H1 (cell line): ENCODE measurements around the gene ATAD3A. TPM values are rescaled to one million over a fixed set of nuclear protein-coding genes. Genes with fewer than 3 reads are reported as not detected.

ENCODE experiments used
- ATF2 ChIP-seq: IDR thresholded peaks from 2 replicates; pipeline ENCODE4 v1.6.1; 2012; ENCODE audit warnings: low read length, inconsistent platforms
- CEBPB ChIP-seq: IDR thresholded peaks from 2 replicates; pipeline ENCODE4 v1.6.1; 2012; ENCODE audit warnings: low read depth, low read length
- EGR1 ChIP-seq: IDR thresholded peaks from 2 replicates; pipeline ENCODE4 v1.6.1; 2011; ENCODE audit warnings: low read depth, low read length, borderline replicate concordance
- EZH2 ChIP-seq: fragments of 200-600 bp; sonication (generic); IDR thresholded peaks from 2 replicates; pipeline ENCODE4 v1.7.1; 2012; ENCODE audit warnings: low read depth, mild to moderate bottlenecking, moderate library complexity, low read length, inconsistent platforms; ENCODE audit not compliant: severe bottlenecking
- FOSL1 ChIP-seq: IDR thresholded peaks from 2 replicates; pipeline ENCODE4 v1.6.1; 2011; ENCODE audit warnings: mild to moderate bottlenecking, low read depth, low read length, moderate library complexity; ENCODE audit not compliant: insufficient read depth
- HDAC2 ChIP-seq, 2 experiments: fragments of 300-600 bp in 1 of 2; sonication (generic) in 1 of 2; IDR thresholded peaks; 2 replicates each; pipeline ENCODE4 v1.6.1; 2011 to 2012; ENCODE audit warnings: low read depth in 2 of 2, low read length in 2 of 2, mild to moderate bottlenecking in 2 of 2, moderate library complexity in 2 of 2, borderline replicate concordance in 1 of 2, inconsistent platforms in 1 of 2
- POLR2AphosphoS5 ChIP-seq: IDR thresholded peaks from 2 replicates; pipeline ENCODE4 v1.6.1; 2011; ENCODE audit warnings: low read depth, low read length
- POU5F1 ChIP-seq: IDR thresholded peaks from 2 replicates; pipeline ENCODE4 v1.6.1; 2011; ENCODE audit warnings: low read depth, mild to moderate bottlenecking, low read length, moderate library complexity
- RBBP5 ChIP-seq: IDR thresholded peaks from 2 replicates; pipeline ENCODE4 v1.7.1; 2012; ENCODE audit warnings: low read depth, mild to moderate bottlenecking, inconsistent platforms, low read length, moderate library complexity, borderline replicate concordance
- RFX5 ChIP-seq: IDR thresholded peaks from 2 replicates; pipeline ENCODE4 v1.6.1; 2011; ENCODE audit warnings: low read depth, low read length, improper control_type of control experiment, borderline replicate concordance
- SAP30 ChIP-seq: fragments of 300-600 bp; sonication (generic); IDR thresholded peaks from 2 replicates; pipeline ENCODE4 v1.7.1; 2012; ENCODE audit warnings: low read length, moderate library complexity, mild to moderate bottlenecking, inconsistent platforms; ENCODE audit not compliant: insufficient read depth, insufficient replicate concordance
- SIX5 ChIP-seq: IDR thresholded peaks from 2 replicates; pipeline ENCODE4 v1.6.1; 2011; ENCODE audit warnings: mild to moderate bottlenecking, low read depth, low read length
- SP2 ChIP-seq: IDR thresholded peaks from 2 replicates; pipeline ENCODE4 v1.6.1; 2012; ENCODE audit warnings: mild to moderate bottlenecking, low read length, inconsistent platforms
- SRF ChIP-seq: IDR thresholded peaks from 2 replicates; pipeline ENCODE4 v1.6.1; 2011; ENCODE audit warnings: mild to moderate bottlenecking, low read depth, low read length, moderate library complexity
- SUZ12 ChIP-seq: fragments of 200-600 bp; sonication (generic); IDR thresholded peaks from 2 replicates; pipeline ENCODE4 v1.6.1; 2012; ENCODE audit warnings: mild to moderate bottlenecking, inconsistent platforms, low read length, moderate library complexity, mixed read lengths
- TAF7 ChIP-seq: optimal IDR thresholded peaks from 2 replicates; pipeline ENCODE3; 2011; ENCODE audit warnings: low read depth, mild to moderate bottlenecking, inconsistent platforms, low read length, moderate library complexity, borderline replicate concordance
- TBP ChIP-seq: IDR thresholded peaks from 2 replicates; pipeline ENCODE4 v1.6.1; 2011; ENCODE audit warnings: low read depth, low read length, improper control_type of control experiment
- polyA plus RNA-seq, 7 experiments: library from polyadenylated mRNA; depleted of rRNA in 3 of 7; stranded (reverse) in 5 of 7; unstranded in 2 of 7; fragments of >200 nt in 5 of 7; fragments of 200-250 nt in 2 of 7; gene quantifications; 1 replicate in 5 of 7; 2 replicates in 1 of 7; 4 replicates in 1 of 7; pipeline versions ENCODE4 v1.2.1 to v1.2.3, GENCODE V29; 2011 to 2013; ENCODE audit warnings: missing spikeins in 2 of 7, mixed read lengths in 2 of 7
- total RNA-seq: library from RNA; stranded (reverse); fragmentation: NEBNext Ultra II Directional; extraction: Animal tissue kit (Norgen Biotek cat#: 25700); gene quantifications from 2 replicates; pipeline ENCODE4 v1.2.1, GENCODE V29; 2021
- TF ChIP-seq, protein P1 (sequence below): IDR thresholded peaks from 2 replicates; pipeline ENCODE4 v1.6.1; 2011; ENCODE audit warnings: low read length, improper control_type of control experiment
- TF ChIP-seq, protein P2 (sequence below): IDR thresholded peaks from 2 replicates; pipeline ENCODE4 v1.6.1; 2011; ENCODE audit warnings: low read depth, mild to moderate bottlenecking, low read length; ENCODE audit not compliant: insufficient read depth

ATAD3A gene
- total and polyA plus RNA-seq, 2 of the 8 experiments (the other 6 are each of a cell fraction or from before 2014, with no cell fraction given) = 28.3 to 64.7 TPM

DNA sequence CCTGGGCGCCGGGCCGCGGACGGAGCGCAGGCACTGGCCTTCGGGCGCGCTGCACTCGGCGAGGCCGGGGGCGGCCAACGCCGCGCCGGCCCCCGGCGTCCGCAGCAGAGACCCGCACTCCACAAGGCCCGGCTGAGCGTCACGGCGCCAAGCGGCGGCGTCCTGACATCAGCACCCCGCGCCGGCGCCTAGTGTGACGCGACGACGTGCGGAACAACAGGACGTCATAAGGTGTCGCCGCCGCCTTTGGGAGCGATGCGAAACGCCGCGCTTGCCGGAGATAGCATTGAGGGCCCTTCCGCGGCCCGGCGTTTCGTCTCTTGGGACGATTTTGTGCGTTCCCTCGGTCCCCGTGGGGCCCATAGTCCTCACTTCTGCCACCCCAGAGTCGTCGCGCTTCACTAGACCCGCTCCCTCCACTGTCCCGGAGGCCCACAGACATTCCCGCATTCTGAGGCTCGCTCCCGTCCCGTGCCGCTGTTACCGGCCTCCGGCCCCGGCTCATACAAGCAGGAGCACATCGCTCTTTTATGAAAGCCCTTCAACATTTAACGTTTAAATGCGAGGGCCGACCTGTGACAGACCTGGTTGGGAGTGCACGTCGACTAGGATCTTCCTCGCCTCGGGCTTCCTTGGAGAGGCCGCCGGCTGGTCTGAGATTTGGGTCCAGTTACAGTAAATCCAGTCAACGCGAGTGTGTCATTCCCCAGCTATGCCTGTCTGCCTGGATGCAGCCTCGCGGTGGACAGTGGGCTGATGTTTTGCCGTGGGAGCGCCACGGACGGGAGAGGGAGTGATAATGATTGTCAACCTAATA is 63.0 kb downstream of the ATAD3A start, which contains the start of gene SSU72 (continued):
- TF ChIP-seq TBP = peak; percentile 94
- no peak for TF ChIP-seq FOSL1
- TF ChIP-seq RBBP5 = 0 out of 2 replicates have a peak, but pooled peaks have one; percentile 77
- TF ChIP-seq EZH2 = no peak
- TF ChIP-seq ATF2 = peak; percentile 66; the same call in 1 of the 2 replicates
- TF ChIP-seq, protein P1, sequence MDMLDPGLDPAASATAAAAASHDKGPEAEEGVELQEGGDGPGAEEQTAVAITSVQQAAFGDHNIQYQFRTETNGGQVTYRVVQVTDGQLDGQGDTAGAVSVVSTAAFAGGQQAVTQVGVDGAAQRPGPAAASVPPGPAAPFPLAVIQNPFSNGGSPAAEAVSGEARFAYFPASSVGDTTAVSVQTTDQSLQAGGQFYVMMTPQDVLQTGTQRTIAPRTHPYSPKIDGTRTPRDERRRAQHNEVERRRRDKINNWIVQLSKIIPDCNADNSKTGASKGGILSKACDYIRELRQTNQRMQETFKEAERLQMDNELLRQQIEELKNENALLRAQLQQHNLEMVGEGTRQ = no peak; the same call in 1 of the 2 replicates
- no peak for TF ChIP-seq TAF7
- TF ChIP-seq EGR1 = no peak
- peak; percentile 90 for TF ChIP-seq POLR2AphosphoS5
- TF ChIP-seq SUZ12 = no peak
- TF ChIP-seq SAP30 = peak; percentile 64
- peak; percentile 94 for TF ChIP-seq SRF
- TF ChIP-seq SIX5 = peak; percentile 22; the same call in 1 of the 2 replicates
- no peak for TF ChIP-seq HDAC2 (IDR thresholded peaks at IDR 0.05; ENCODE audit: borderline replicate concordance in 1 of 2, low read depth in 2 of 2, low read length in 2 of 2)
- TF ChIP-seq CEBPB = no peak
- TF ChIP-seq RFX5 = no peak
- TF ChIP-seq, protein P2, sequence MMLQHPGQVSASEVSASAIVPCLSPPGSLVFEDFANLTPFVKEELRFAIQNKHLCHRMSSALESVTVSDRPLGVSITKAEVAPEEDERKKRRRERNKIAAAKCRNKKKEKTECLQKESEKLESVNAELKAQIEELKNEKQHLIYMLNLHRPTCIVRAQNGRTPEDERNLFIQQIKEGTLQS = peak; percentile 99
- no peak for TF ChIP-seq SP2
- TF ChIP-seq POU5F1 = no peak
